Hematopoietic multipotent progenitor cell treated with erythropoietin and hydrocortisone succinate and interleukin-3 and kit ligand, for 15 days (in vitro differentiated cells): ENCODE data around the gene CCDC24.

Experiments used
- DNase-seq: peaks from one replicate; pipeline ENCODE4 v3.0.0-alpha.2; 2015; ENCODE audit warnings: low spot score

CCDC24 gene

DNA sequence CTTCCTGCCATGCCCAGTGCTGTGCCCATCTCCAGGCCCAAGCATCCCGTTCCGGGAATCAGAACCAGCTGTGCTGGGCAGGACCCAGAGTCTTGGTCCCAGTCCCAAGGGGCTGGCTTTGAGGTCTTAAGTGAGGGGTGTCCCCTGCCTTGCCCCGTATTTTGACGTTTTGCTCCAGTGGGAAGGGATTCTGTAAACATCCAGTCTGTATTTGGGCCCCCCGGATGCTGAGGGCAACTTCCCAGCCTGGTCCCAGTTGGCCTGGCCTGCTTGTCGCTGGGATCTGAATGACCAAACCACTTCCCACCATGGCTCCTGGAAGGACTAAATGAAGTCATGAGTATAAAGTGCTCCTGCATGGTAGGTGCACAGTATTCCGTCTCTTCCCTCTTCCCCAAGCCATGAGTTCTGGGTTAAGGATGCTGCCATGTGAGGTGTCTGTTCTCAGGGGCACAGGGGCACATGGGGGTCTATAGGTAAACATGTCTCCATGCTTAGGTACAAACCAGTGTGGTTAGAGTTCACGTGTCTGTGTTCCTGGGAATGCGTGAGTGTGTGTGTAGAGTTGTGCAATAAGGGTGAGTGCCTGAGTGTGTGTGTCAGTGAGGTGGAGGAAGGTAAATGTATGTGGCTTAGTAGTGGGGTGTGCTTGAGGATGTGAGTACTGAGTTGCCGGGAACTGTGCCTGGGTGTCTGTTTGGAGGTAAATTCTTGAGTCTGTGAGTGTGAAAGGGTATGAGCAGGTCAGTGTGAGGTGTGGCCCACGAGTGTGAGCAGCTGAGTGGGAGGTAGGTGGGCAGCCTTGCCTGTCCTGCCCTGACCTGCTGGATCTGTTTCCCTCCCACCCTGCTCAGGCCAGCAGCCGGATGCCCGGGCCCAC lies 10.9 kb upstream of the CCDC24 start:
- no peak for DNase-seq

DNA sequence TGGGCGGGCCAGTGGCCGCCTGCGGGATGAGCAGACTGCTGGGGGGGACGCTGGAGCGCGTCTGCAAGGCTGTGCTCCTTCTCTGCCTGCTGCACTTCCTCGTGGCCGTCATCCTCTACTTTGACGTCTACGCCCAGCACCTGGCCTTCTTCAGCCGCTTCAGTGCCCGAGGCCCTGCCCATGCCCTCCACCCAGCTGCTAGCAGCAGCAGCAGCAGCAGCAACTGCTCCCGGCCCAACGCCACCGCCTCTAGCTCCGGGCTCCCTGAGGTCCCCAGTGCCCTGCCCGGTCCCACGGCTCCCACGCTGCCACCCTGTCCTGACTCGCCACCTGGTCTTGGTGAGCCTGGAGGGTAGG lies 10.3 kb upstream of the CCDC24 start:
- no peak for DNase-seq

DNA sequence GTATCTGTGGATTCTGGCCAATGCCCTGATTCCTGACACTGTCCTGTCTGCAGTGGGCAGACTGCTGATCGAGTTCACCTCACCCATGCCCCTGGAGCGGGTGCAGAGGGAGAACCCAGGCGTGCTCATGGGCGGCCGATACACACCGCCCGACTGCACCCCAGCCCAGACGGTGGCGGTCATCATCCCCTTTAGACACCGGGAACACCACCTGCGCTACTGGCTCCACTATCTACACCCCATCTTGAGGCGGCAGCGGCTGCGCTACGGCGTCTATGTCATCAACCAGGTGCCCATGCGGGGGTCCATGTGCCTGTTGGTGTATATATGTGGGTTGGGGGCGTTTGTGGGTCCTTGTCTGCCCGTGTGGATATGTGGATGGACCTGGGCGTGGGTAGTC lies 9.8 kb upstream of the CCDC24 start:
- DNase-seq: no peak

DNA sequence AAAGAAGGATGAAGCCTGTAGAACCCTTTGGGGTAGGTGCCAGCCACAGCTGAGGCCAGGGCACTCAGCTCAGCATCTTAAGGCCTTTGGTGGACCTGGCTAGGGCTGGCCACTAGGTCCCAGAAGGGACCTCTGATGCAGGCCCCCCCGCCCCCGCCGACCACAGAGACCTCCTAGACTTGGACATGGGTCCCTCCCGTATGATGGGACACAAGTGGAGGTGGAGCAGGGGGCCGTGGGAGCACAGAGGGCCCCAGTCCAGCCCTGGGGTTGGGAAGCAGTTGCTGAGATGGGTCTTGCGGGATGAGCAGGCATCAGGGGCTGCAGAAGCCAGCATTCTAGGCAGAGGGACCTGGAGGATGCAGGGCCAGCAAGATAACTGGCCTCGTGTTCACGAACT lies 9.2 kb upstream of the CCDC24 start:
- no peak for DNase-seq

DNA sequence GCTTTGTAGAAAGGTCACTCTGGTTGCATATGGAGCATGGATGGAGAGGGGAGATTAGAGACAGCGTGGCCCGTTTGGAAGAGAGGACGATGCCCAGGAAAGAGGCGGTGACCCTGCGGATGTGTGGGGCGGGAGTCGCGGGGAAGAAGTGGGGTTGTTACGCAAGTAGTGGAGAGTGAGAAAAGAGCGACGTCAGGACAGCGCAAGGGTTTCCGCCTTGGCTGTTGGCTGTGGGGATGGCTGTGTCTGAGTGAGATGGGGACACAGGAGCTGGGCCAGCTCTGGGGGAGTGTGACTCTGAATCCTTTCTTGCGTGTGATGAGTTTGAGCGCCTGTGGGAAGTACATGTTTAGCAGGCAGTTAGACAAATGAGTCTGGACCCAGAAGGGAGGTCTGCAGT lies 8.6 kb upstream of the CCDC24 start:
- no peak for DNase-seq

DNA sequence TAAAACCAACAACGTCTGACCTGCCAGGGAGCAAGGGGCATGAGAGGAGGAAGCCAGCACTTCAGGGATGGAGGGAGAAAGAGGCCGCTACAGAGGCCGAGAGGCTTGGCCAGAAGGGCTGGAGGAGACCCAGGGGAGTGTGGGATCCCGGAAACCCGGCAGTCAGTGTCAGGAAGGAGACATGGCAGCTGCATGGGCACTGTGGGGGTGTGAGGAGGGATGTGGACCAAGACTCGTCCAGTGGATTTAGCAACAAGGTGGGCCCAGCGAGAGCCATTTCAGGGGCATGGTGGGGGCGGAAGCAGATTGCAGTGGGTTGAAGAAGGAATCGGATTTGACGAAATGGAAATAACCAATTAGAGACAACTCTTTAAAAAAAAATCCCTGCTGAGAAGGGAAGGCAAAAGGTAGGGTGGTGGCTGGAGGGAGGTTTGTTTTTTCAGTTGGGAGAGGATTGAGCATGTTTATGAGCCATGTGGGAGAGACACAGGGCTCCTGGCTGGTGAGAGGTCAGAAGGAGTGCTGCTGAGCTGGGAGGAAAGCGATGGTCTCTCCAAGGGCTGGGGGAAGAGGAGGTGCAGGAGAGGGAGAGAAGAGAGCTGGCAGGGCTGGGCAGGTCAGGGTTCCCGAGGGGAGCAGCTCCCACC lies 8.0 kb upstream of the CCDC24 start:
- DNase-seq: no peak

DNA sequence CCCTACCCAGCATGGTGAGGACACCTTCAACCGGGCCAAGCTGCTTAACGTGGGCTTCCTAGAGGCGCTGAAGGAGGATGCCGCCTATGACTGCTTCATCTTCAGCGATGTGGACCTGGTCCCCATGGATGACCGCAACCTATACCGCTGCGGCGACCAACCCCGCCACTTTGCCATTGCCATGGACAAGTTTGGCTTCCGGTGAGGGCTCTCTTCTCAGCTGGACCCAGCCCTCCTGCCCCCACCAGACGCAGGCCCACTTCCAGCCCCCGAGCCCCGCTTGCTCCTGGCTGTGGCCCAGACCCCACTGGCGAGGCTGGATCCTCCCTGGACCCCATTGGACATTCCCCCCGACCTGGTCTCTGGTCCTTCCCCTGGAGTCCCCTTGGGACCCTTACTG lies 6.5 kb upstream of the CCDC24 start:
- no peak for DNase-seq

DNA sequence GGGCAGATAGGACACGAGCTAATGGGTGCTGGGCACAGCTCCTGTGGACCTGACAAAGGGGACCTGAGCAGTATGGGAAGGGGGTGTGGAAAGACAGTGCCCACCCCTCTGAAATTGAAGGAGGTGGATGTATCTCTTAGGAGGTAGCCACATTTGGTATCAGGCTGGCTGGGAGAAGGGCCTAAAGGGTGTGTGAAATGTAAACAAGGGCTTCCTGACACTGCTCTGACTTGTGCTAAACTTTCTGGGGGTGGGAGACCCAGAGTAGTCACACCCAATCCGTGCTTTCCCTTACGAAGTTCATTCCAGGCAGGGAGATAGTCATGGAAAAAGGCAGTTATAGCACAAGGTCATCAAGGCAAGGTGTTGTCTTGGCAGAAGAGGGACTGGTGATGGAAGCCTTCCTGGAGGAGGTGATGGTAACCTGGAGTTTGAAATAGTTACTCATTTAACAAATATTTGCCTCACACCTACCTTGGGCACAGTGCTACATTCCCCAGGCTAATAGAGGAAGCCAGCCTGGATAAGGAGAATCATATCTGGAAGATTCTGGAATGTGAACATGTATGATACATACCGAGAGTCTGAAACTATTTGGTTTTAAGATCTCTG lies 5.3 kb upstream of the CCDC24 start:
- no peak for DNase-seq

DNA sequence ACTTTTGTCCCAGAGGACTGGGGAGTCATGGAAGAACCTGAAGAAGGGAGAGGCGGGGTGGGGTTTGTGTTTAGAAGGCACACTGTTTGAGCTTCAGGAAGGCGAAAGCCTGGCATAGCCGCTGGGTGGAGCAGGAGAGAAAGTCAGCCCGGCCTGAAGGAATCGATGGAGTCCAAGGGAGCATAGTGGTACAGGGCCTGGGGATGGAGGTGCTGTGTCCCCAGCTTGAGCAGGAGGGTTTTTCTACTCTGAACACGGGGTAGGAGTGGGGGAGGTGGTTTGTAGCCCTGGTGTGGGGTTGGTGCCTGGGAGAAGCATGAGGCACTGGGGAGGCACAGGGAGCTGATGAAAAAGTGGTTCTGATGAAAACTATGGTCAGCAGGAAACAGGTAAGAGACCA lies 4.7 kb upstream of the CCDC24 start:
- no peak for DNase-seq

DNA sequence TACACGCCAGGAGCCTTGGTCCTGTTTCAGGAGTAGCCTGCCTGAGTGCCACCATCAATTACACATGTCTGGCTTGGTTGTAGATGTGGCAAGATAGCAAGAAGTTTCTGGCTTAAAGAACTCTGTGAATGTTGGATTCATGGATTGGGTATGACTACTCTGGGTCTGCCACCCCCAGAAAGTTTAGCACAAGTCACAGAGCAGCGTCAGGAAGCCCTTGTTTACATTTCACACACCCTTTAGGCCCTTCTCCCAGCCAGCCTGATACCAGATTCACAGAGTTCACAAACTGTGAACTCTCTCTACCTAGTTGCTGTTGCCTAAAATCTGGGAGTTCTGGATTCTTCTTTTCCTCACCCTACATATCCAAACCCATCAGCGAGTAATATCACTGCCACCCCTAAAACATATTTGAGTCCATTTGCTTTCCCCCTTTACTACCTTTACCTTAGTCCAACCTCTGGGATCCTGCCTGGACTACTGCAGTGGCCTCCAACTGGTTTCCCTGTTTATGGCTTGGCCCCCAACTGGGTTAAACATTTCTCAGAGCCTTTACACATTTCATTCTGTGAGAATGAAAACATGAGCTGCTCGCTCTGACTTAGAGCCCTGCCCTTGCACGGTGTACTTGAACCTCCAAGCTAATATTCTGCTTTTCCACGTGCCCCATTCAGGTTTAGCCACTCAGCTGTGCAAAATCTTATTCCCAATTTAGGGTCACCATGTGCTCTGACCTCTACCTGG lies 4.1 kb upstream of the CCDC24 start:
- no peak for DNase-seq

DNA sequence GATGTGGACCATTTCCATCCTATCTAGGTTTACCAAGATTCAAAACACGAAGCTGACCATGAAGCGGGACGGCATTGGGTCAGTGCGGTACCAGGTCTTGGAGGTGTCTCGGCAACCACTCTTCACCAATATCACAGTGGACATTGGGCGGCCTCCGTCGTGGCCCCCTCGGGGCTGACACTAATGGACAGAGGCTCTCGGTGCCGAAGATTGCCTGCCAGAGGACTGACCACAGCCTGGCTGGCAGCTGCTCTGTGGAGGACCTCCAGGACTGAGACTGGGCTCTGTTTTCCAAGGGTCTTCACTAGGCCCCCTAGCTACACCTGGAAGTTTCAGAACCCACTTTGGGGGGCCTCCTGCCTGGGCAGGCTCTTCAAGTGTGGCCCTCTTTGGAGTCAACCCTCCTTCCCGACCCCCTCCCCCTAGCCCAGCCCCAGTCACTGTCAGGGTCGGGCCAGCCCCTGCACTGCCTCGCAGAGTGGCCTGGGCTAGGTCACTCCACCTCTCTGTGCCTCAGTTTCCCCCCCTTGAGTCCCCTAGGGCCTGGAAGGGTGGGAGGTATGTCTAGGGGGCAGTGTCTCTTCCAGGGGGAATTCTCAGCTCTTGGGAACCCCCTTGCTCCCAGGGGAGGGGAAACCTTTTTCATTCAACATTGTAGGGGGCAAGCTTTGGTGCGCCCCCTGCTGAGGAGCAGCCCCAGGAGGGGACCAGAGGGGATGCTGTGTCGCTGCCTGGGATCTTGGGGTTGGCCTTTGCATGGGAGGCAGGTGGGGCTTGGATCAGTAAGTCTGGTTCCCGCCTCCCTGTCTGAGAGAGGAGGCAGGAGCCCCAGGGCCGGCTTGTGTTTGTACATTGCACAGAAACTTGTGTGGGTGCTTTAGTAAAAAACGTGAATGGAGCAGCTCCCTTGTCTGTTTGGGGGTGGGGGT lies 864 bp upstream of the CCDC24 start:
- no peak for DNase-seq

DNA sequence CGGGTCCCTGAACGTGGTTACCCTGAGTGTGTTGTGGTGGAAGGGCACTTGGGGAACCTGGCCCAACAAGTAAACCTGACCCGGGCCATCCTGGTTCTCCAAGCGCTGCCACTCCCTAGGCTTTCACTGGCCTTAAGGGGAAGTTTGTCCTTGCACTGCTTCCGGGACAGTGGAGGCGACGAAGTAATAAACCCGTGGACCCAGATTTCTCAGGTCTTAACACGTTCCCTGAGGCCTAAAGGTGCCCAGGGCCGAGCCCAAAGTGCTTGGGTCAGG lies 261 bp upstream of the CCDC24 start:
- DNase-seq: no peak

DNA sequence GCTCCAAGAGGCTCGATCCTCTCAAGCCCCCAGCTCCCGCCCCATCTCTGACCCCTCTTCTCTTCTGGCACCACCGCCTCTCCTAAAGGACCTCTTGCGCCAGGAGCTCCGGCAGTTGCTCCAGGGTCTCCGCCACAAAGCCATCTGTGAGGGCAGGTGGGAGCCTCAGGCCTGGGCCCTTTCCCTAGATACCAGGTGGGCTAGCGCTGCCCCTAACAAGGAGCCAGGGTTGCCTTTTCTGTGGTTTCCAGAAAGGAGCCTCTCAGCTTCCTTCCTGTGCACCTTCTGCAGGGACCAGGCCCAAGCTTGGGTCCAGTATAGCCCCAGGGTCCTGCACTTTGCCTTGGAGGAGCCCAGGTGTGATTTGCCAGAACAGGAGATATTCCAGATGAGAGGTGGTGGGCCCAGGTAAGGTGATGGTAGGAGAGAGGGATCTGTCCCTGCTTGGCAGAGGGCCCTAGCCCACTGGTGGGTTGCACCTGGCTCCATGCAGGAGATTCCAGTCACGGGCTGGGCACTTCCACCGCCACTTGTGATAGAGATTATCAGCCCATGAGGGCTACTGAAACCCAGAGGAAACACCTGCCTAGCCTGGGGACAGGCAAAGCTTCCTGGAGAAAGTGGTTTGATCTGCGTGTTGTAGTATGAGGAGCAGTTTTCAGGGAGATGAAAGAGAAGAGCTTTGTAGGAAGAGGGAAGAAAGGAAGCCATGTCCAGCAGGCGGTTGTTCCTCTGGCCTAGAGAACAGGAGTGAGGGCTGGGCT lies 1.0 kb downstream of the CCDC24 start:
- no peak for DNase-seq

DNA sequence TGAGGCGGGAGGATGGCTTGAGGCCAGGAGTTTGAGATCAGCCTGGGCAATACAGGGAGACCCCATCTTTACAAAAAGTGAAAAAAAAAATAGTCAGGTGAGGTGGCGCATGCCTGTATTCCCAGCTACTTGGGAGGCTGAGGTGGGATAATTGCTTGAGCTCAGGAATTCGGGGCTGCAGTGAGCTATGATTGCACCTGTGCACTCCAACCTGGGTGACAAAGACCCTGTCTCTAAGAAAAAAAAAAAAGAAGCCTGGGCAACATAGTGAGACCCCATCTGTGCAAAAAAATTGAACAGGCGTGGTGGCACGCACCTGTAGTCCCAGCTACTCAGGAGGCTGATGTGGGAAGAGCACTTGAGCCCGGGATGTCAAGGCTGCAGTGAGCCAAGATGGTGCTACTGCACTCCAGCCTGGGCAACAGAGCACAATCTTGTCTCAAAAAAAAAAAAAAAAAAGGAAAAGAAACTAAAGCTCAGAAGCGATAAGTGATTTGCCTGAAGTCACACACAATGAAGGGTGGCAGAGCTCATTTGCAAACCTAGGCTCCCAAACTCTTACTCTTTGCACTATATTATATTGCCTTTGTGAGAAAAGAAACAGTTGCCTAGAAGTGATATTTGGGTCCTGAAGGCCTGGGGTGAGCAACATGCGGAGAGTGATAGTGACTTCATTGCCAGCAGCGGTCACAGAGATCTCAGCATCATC lies 2.0 kb downstream of the CCDC24 start:
- DNase-seq: no peak

DNA sequence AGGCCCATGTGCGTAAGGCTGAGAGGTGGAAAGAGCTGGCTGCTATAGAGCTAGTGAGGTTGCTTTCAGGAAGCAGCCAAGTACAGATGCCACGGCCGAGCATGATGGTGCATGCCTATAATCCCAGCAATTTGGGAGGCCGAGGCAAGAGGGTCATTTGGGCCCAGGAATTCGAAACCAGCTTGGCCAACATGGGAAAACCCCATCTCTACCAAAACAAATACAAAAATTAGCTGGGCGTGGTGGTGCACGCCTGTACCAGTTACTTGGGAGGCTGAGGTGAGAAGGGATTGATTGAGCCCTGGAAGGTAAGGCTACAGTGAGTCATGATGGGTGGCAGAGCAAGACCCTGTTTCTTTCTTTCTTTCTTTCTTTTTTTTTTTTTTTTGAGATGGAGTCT lies 2.7 kb downstream of the CCDC24 start:
- DNase-seq: no peak

DNA sequence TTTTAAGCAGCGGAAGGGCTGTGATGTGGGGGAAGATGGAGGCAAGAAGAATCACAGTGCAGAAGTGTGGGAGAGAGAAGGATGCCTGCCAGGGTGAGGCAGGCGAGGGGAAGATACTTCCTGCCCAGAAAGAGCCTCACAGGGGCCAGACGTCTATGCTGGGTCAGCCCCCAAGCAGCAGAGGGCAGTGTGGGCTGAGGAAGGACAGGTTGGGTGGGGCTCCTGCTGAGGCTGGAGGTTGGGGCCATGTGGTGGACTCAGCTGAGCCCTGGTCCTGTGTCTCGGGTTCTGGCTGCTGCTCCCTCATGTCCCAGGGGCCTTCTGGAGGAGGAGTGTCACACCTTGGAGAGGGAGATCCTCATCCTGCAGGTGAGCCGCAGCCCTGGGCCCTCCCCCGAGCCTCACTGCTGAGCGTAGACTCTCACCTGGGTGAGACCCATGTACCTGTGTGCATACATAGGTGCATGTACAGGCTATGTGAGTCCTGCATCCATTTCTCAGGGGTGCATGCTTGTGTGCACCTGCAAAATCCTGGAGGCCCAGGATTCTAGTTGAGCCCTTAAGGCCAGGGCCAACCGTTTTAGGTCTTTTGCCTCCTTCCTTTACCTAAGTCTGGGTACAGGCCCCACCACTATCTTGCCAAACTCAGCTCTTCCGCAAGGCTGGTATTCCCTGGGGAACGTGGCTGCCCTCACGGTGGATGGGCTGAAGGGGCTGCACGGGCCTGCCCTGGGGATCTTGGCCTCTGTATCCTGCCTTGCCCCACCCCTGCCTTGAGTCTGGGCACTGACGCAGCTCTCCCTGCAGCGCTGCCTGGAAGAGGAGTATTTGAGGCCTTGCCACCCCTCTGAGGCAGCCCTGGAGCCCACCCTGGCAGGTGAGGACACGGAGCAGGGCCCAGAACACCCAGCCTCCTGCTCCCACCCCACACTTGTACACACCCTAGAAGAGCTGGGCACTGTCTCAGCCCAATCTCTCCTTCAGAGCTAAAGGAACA lies 3.7 kb downstream of the CCDC24 start:
- DNase-seq: peak; percentile 64

DNA sequence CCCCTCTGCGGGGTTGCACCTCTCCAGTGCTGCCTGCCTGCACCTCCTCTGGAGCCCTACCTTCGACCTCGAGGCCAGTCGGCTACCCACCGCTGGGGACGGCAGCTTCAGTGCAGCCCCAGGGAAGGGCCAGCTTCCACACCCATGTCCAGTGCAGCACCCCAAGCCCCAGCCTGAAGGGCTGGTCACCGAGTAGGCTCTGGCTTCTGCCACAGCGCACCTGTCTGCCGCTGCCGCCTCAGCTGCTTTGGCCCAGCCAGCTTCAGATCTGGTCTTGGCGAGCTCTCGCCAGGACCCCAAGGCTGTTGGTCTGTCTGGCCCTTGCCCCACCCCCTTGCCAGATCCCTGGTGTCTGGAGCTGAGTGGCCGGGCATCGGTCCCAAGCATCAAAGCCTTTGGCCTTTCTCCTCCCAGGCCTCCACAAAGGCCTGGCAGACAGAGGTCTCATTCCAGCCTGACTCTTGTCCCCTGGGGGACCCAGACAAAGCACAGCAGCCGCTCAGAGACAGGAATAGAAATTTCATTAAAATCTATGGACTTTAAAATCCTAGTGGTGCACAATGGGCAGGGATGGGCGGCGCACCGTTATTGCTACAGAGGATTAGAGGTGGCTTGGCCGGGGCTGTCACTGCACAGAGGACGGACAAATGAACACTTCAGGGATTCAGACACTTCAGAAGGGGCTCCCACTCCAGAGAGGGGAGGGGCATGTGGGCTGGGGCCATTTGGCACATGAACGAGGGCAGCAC lies 4.8 kb downstream of the CCDC24 start:
- DNase-seq: no peak

DNA sequence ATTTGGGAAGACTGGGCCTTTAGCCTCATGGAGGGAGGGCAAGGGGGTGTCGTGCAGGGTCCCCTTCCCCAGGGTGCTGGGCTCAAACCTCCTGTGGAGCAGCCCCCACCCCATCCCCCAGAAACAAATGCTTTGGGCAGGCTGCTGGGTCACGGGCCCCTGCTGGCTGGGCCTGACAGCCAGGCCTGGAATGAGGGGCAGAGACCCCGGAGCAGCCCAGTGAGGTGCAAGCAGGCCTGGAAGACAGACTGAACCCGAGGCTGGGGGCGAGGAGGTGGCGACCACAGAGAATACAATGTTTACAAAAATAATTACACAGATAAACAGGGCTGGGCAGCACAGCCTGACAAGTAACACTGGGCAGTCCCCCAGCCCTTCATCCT lies 5.3 kb downstream of the CCDC24 start:
- no peak for DNase-seq
